ENCODE data around the gene UCN2. TPM values are rescaled to one million over a fixed set of nuclear protein-coding genes. Genes with fewer than 3 reads are reported as not detected.

Gene UCN2
- total and polyA plus RNA-seq, 9 of the 15 experiments (the other 6 are each of a cell fraction or from before 2014, with no cell fraction given), result 0.08 to 0.11 TPM; not detected in 7

DNA sequence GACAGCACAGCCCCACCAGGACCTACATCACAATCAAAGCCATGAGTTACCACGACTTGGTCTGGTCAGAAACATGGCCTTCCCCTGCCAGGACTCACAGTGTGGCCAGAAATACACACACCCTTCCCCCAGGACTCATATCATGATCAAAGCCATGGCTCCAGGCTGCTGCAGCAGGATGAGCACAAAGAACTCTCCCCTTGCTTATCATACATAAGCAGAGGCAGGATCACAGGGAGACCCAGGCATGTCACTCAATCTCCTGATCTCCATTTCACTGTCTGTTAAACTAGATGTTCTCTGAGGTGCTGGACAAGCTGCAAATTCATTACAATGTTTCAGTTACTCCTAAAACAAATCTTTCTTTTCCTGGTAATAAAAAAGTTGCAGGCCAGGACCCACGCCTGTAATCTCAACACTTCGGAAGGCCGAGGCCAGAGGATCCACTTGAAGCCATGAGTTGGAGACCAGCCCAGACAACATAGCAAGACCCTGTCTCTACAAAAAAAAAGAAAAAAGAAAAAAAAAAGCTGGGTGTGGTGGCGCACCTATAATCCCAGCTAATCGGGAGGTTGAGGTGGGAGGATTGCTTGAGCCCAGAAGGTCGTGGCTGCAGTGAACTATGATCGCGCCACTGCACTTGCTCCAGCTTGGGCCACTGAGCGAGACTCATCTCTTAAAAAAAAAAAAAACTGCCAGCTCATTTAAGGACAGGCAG lies 8.2 kb downstream of the UCN2 start (continued):
- no peak for TF ChIP-seq ZNF134 (CRISPR knock-in tag; conservative IDR thresholded peaks at IDR 0.05)
- TF ChIP-seq, protein P1, sequence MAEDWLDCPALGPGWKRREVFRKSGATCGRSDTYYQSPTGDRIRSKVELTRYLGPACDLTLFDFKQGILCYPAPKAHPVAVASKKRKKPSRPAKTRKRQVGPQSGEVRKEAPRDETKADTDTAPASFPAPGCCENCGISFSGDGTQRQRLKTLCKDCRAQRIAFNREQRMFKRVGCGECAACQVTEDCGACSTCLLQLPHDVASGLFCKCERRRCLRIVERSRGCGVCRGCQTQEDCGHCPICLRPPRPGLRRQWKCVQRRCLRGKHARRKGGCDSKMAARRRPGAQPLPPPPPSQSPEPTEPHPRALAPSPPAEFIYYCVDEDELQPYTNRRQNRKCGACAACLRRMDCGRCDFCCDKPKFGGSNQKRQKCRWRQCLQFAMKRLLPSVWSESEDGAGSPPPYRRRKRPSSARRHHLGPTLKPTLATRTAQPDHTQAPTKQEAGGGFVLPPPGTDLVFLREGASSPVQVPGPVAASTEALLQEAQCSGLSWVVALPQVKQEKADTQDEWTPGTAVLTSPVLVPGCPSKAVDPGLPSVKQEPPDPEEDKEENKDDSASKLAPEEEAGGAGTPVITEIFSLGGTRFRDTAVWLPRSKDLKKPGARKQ (CRISPR knock-in tag; IDR thresholded peaks at IDR 0.05), result no peak
- TF ChIP-seq ZNF3 (CRISPR knock-in tag; IDR thresholded peaks at IDR 0.05), result no peak
- no peak for TF ChIP-seq GATAD2A (IDR thresholded peaks at IDR 0.05)
- TF ChIP-seq MAZ (CRISPR knock-in tag; conservative IDR thresholded peaks at IDR 0.05 in 1 of 2, IDR thresholded peaks at IDR 0.05 in 1 of 2), result no peak
- TF ChIP-seq ZNF224 (CRISPR knock-in tag; IDR thresholded peaks at IDR 0.05), result no peak
- TF ChIP-seq PML (IDR thresholded peaks at IDR 0.05; ENCODE audit: low read length), result peak; percentile 79
- no peak for TF ChIP-seq EGR1 (conservative IDR thresholded peaks at IDR 0.05)
- TF ChIP-seq MECOM (CRISPR knock-in tag; IDR thresholded peaks at IDR 0.05), result peak; percentile 87
- TF ChIP-seq ZNF133 (CRISPR knock-in tag; IDR thresholded peaks at IDR 0.05), result no peak
- peak; percentile 89 for TF ChIP-seq CBFA2T2 (conservative IDR thresholded peaks at IDR 0.05)
- no peak for TF ChIP-seq PTBP1 (IDR thresholded peaks at IDR 0.05; ENCODE audit: low read depth, low read length)
- no peak for TF ChIP-seq MXI1 (IDR thresholded peaks at IDR 0.05; ENCODE audit: low read depth, low read length)
- no peak for TF ChIP-seq NFE2L1 (tag; IDR thresholded peaks at IDR 0.05; ENCODE audit: borderline replicate concordance, low read depth)
- TF ChIP-seq BMI1 (IDR thresholded peaks at IDR 0.05; ENCODE audit: low read length), result no peak
- peak; percentile 53; the same call in 1 of the 2 replicates for TF ChIP-seq MYC (IDR thresholded peaks at IDR 0.05; ENCODE audit: low read depth, low read length)
- no peak for TF ChIP-seq MYC (CRISPR knock-in tag; IDR thresholded peaks at IDR 0.05; ENCODE audit: borderline replicate concordance, low read depth)
- TF ChIP-seq RBBP5 (IDR thresholded peaks at IDR 0.05; ENCODE audit: borderline replicate concordance, insufficient read depth, low read length, poor library complexity, severe bottlenecking), result no peak
- peak; percentile 61; the same call in 1 of the 2 replicates for TF ChIP-seq RNF2 (IDR thresholded peaks at IDR 0.05)
- TF ChIP-seq, protein P2, sequence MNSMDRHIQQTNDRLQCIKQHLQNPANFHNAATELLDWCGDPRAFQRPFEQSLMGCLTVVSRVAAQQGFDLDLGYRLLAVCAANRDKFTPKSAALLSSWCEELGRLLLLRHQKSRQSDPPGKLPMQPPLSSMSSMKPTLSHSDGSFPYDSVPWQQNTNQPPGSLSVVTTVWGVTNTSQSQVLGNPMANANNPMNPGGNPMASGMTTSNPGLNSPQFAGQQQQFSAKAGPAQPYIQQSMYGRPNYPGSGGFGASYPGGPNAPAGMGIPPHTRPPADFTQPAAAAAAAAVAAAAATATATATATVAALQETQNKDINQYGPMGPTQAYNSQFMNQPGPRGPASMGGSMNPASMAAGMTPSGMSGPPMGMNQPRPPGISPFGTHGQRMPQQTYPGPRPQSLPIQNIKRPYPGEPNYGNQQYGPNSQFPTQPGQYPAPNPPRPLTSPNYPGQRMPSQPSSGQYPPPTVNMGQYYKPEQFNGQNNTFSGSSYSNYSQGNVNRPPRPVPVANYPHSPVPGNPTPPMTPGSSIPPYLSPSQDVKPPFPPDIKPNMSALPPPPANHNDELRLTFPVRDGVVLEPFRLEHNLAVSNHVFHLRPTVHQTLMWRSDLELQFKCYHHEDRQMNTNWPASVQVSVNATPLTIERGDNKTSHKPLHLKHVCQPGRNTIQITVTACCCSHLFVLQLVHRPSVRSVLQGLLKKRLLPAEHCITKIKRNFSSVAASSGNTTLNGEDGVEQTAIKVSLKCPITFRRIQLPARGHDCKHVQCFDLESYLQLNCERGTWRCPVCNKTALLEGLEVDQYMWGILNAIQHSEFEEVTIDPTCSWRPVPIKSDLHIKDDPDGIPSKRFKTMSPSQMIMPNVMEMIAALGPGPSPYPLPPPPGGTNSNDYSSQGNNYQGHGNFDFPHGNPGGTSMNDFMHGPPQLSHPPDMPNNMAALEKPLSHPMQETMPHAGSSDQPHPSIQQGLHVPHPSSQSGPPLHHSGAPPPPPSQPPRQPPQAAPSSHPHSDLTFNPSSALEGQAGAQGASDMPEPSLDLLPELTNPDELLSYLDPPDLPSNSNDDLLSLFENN (IDR thresholded peaks at IDR 0.05; ENCODE audit: low read depth in 2 of 2, low read length in 2 of 2), result 0 out of 4 replicates have a peak, but pooled peaks of 1 of the 2 experiments have one; percentile 13
- no peak for TF ChIP-seq TGIF2 (CRISPR knock-in tag; IDR thresholded peaks at IDR 0.05)
- TF ChIP-seq, protein P3, sequence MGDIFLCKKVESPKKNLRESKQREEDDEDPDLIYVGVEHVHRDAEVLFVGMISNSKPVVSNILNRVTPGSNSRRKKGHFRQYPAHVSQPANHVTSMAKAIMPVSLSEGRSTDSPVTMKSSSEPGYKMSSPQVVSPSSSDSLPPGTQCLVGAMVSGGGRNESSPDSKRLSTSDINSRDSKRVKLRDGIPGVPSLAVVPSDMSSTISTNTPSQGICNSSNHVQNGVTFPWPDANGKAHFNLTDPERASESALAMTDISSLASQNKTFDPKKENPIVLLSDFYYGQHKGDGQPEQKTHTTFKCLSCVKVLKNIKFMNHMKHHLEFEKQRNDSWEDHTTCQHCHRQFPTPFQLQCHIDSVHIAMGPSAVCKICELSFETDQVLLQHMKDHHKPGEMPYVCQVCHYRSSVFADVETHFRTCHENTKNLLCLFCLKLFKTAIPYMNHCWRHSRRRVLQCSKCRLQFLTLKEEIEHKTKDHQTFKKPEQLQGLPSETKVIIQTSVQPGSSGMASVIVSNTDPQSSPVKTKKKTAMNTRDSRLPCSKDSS (IDR thresholded peaks at IDR 0.05; ENCODE audit: low read depth, partially characterized antibody), result no peak
- TF ChIP-seq NR2C2 (CRISPR knock-in tag; IDR thresholded peaks at IDR 0.05), result no peak
- TF ChIP-seq NR2C2 (tag; IDR thresholded peaks at IDR 0.05), result peak; percentile 64

Data from K562 (cell line).